ENCODE data around the gene PLCH1. TPM values are rescaled to one million over a fixed set of nuclear protein-coding genes. Genes with fewer than 3 reads are reported as not detected.

Gene PLCH1
- total and polyA plus RNA-seq, 2 of the 8 experiments (the other 6 are each of a cell fraction or from before 2014, with no cell fraction given): 5.8 to 17.2 TPM

DNA sequence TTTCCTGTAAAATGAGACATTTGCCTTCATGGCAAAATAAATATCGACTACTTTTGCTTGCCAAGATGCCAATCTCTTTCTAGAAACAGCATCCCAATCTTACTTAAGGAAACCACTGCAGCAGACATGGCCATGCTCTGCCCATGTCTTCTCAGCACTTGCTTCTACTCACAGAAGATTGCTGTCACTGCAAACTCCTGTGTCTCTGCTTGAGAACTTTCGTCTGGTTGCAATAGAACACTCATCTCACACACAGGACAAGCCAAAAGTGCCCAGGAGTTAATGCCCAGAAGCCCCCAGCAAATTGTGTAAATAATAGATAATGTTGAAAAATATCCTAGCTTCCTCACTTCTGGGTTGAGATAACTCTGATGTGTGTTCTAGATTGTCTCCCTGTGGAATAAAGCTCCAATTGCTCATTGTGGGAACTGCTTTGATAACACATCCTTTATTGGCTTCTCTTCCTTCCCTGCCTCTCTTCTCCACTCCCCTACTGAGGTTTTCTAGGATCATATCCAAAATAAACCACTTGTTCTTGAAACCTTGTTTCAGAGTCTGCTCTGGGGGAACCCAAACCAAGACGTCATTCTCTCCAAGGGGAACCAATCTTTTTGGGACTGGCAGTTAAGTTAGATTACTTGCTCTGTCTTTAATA is 295.1 kb downstream of the PLCH1 start:
- Histone ChIP-seq H3K27me3 (replicated peaks in 1 of 4; ENCODE audit: control insufficient read depth in 3 of 4, extremely low read depth in 1 of 4, insufficient read depth in 3 of 4, low read length in 3 of 4) (no peaks in the 10 kb centered on the region), H4K8ac (ENCODE audit: extremely low read depth, insufficient read depth, low read length) (no peak overlapping the region), H3K79me2 (ENCODE audit: control insufficient read depth in 1 of 2, insufficient read depth in 2 of 2, low read length in 2 of 2) (no peaks in the 10 kb centered on the region), H2BK15ac (ENCODE audit: low read length) (no peak overlapping the region), H4K91ac (replicated peaks; ENCODE audit: insufficient read length, low read length) (no peak overlapping the region), H4K5ac (ENCODE audit: insufficient read length, low read depth, low read length) (no peak overlapping the region), H3K27ac (ENCODE audit: low read depth, low read length) (no peak overlapping the region), H3K9me3 (ENCODE audit: insufficient read depth in 2 of 2, low read depth in 1 of 2, low read length in 1 of 2) (no peaks in the 10 kb centered on the region), H2BK20ac (ENCODE audit: low read length) (no peak overlapping the region), H3K23me2 (ENCODE audit: low read depth, low read length) (peaks cover 2% of the 10 kb centered on the region; the same call in 1 of the 2 replicates), H2BK12ac (ENCODE audit: low read depth, low read length) (no peak overlapping the region), H3K4ac (replicated peaks; ENCODE audit: insufficient read length, low read depth, low read length) (no peak overlapping the region), H3K14ac (ENCODE audit: insufficient read length) (no peak overlapping the region), H3K56ac (replicated peaks; ENCODE audit: insufficient read length, low read depth, low read length) (no peak overlapping the region), H2AK5ac (ENCODE audit: low read depth, low read length) (no peak overlapping the region), H3K23ac (ENCODE audit: insufficient read length) (no peak overlapping the region), H3K18ac (ENCODE audit: extremely low read depth, low read length) (no peak overlapping the region), H3K4me1 (replicated peaks in 1 of 4; ENCODE audit: control insufficient read depth in 3 of 4, insufficient read depth in 4 of 4, low read length in 3 of 4) (no peaks in the 10 kb centered on the region), H3K4me2 (ENCODE audit: insufficient read depth in 1 of 2, low read depth in 2 of 2, low read length in 2 of 2) (no peak overlapping the region), H3K36me3 (ENCODE audit: control insufficient read depth in 2 of 4, insufficient read depth in 4 of 4, low read length in 3 of 4) (no peaks in the 10 kb centered on the region), H3K9ac (replicated peaks in 1 of 4; ENCODE audit: extremely low read depth in 1 of 4, low read depth in 3 of 4, low read length in 3 of 4) (no peak overlapping the region), H3K79me1 (ENCODE audit: low read depth, low read length) (0 out of 2 replicates have a peak, but pooled peaks cover 2% of the 10 kb centered on the region), H2AFZ (ENCODE audit: low read length) (no peak overlapping the region), H2BK5ac (ENCODE audit: low read depth, low read length) (no peak overlapping the region), H2BK120ac (replicated peaks; ENCODE audit: low read depth, low read length) (no peak overlapping the region), H3K4me3 (ENCODE audit: extremely low read depth in 1 of 4, insufficient read depth in 2 of 4, low read depth in 3 of 4, low read length in 4 of 4) (no peak overlapping the region), H4K20me1 (replicated peaks in 1 of 2; ENCODE audit: control insufficient read depth in 1 of 2, insufficient read depth in 2 of 2, low read length in 2 of 2) (no peaks in the 10 kb centered on the region)
- DNase-seq (ENCODE audit: low read depth in 1 of 2, low spot score in 2 of 2): no peak
- FAIRE-seq: no peak
- ChIA-PET POLR2A (ENCODE audit: partially characterized antibody) (no interaction called here), CTCF (ENCODE audit: partially characterized antibody) (no interaction called here)
- TF ChIP-seq SAP30 (IDR thresholded peaks at IDR 0.05; ENCODE audit: insufficient read depth, insufficient replicate concordance, low read length) (no peak), CBX8 (IDR thresholded peaks at IDR 0.05; ENCODE audit: borderline replicate concordance, low read depth, low read length) (no peak), YY1 (IDR thresholded peaks at IDR 0.05; ENCODE audit: low read depth, low read length) (no peak)
- 84% methylated on average over 3 of the region's 3 CpGs; no CpG with 5 or more reads in 1 of the 2 experiments for WGBS, 2 experiments (ENCODE audit: extremely low coverage in 1 of 2, insufficient coverage in 1 of 2, insufficient read length in 1 of 2, insufficient replicate concordance in 2 of 2, low coverage in 1 of 2, low lambda C conversion rate in 2 of 2, missing lambda C conversion rate in 1 of 2)

Measured in H1 (cell line).